OCI-LY1 (cell line): ENCODE results near the gene ANKRD65.

Source experiments
- H2AFZ ChIP-seq: fragments of 200-600 bp; sonication (generic), shearing (Covaris generic); 2 replicates; pipeline ENCODE4 v1.6.0; 2014; ENCODE audit warnings: antibody characterized with exemption, mild to moderate bottlenecking, low read length
- H3F3A ChIP-seq: fragments of 200-600 bp; sonication (generic), shearing (Covaris generic); 2 replicates; pipeline ENCODE4 v1.6.0; 2014; ENCODE audit warnings: mild to moderate bottlenecking, antibody characterized with exemption, low read length, moderate library complexity; ENCODE audit not compliant: insufficient read depth
- H3K27ac ChIP-seq: fragments of 200-600 bp; sonication (generic); 2 replicates; pipeline ENCODE4 v1.5.1; 2014; ENCODE audit warnings: low read length, mixed run types, mild to moderate bottlenecking, low read depth; ENCODE audit not compliant: poor library complexity, severe bottlenecking
- H3K27me3 ChIP-seq: fragments of 200-600 bp; sonication (generic); 2 replicates; pipeline ENCODE4 v1.6.0; 2014; ENCODE audit warnings: antibody characterized with exemption, mild to moderate bottlenecking, low read length, moderate library complexity; ENCODE audit not compliant: insufficient read depth
- H3K36me3 ChIP-seq: fragments of 200-600 bp; sonication (generic); 2 replicates; pipeline ENCODE4 v1.6.1; 2014; ENCODE audit warnings: mild to moderate bottlenecking, antibody characterized with exemption, low read length, moderate library complexity, mixed read lengths; ENCODE audit not compliant: insufficient read depth
- H3K4me1 ChIP-seq: fragments of 200-600 bp; sonication (generic); 2 replicates; pipeline ENCODE4 v1.5.1; 2014; ENCODE audit warnings: mild to moderate bottlenecking, low read length, moderate library complexity; ENCODE audit not compliant: insufficient read depth, severe bottlenecking
- H3K4me2 ChIP-seq: fragments of 200-600 bp; sonication (generic), shearing (Covaris generic); 2 replicates; pipeline ENCODE4 v1.6.1; 2014; ENCODE audit warnings: low read length
- H3K4me3 ChIP-seq: fragments of 200-600 bp; sonication (generic); 2 replicates; pipeline ENCODE4 v1.5.1; 2014; ENCODE audit warnings: low read length, low read depth, mild to moderate bottlenecking, mixed read lengths; ENCODE audit not compliant: poor library complexity, severe bottlenecking
- H3K79me2 ChIP-seq: fragments of 200-600 bp; shearing (Covaris generic); 2 replicates; pipeline ENCODE4 v1.6.1; 2016; ENCODE audit warnings: mixed run types, low read length, mixed read lengths; ENCODE audit not compliant: insufficient read depth
- H3K9ac ChIP-seq: fragments of 200-600 bp; sonication (generic), shearing (Covaris generic); 2 replicates; pipeline ENCODE4 v1.6.1; 2014; ENCODE audit warnings: mild to moderate bottlenecking, low read length, mixed read lengths
- H3K9me2 ChIP-seq: fragments of 200-600 bp; sonication (generic), shearing (Covaris generic); 2 replicates; pipeline ENCODE4 v1.6.1; 2014; ENCODE audit warnings: low read depth, mild to moderate bottlenecking, low read length, mixed read lengths
- H3K9me3 ChIP-seq: fragments of 200-600 bp; shearing (Covaris generic); 2 replicates; pipeline ENCODE4 v1.6.1; 2014; ENCODE audit warnings: low read length, mixed read lengths
- H4K20me1 ChIP-seq: fragments of 200-600 bp; sonication (generic), shearing (Covaris generic); 2 replicates; pipeline ENCODE4 v1.6.0; 2016; ENCODE audit warnings: mild to moderate bottlenecking, low read length; ENCODE audit not compliant: insufficient read depth
- CTCF ChIP-seq: fragments of 200-600 bp; sonication (generic), shearing (Covaris generic); IDR thresholded peaks from 2 replicates; pipeline ENCODE4 v1.5.1; 2017; ENCODE audit warnings: mild to moderate bottlenecking, antibody characterized with exemption, low read length, moderate library complexity, mixed read lengths
- EZH2 ChIP-seq: fragments of 200-600 bp; sonication (generic), shearing (Covaris generic); IDR thresholded peaks from 2 replicates; pipeline ENCODE4 v1.8.0; 2017; ENCODE audit warnings: borderline replicate concordance, mixed run types, mild to moderate bottlenecking, antibody characterized with exemption, low read length, moderate library complexity, mixed read lengths

ANKRD65 gene

GRCh38 chr1:1421907-1422464 lies 910 bp upstream of the ANKRD65 start:
- no peak overlapping the region for H3K4me2 ChIP-seq
- no peaks in the 10 kb centered on the region for H3K36me3 ChIP-seq
- H4K20me1 ChIP-seq: no peaks in the 10 kb centered on the region
- H3K4me1 ChIP-seq: peaks cover 5% of the 10 kb centered on the region
- no peaks in the 10 kb centered on the region for H3F3A ChIP-seq
- TF ChIP-seq EZH2 (no peak), CTCF (no peak)
- H3K4me3 ChIP-seq: no peak overlapping the region
- no peak overlapping the region for H3K9ac ChIP-seq
- H3K27me3 ChIP-seq: 0 out of 2 replicates have a peak, but pooled peaks cover 10% of the 10 kb centered on the region
- no peaks in the 10 kb centered on the region for H3K79me2 ChIP-seq
- H3K9me2 ChIP-seq: no peaks in the 10 kb centered on the region
- H3K27ac ChIP-seq: no peak overlapping the region
- no peak overlapping the region for H2AFZ ChIP-seq
- no peaks in the 10 kb centered on the region for H3K9me3 ChIP-seq

GRCh38 chr1:1420654-1421141 lies 378 bp downstream of the ANKRD65 start:
- Histone ChIP-seq H3K27ac (no peak overlapping the region), H3K36me3 (no peaks in the 10 kb centered on the region), H3K9ac (no peak overlapping the region), H3K27me3 (0 out of 2 replicates have a peak, but pooled peaks cover 10% of the 10 kb centered on the region), H2AFZ (no peak overlapping the region), H4K20me1 (no peaks in the 10 kb centered on the region), H3F3A (no peaks in the 10 kb centered on the region), H3K9me2 (no peaks in the 10 kb centered on the region), H3K9me3 (no peaks in the 10 kb centered on the region), H3K79me2 (no peaks in the 10 kb centered on the region), H3K4me1 (peaks cover 5% of the 10 kb centered on the region), H3K4me3 (no peak overlapping the region), H3K4me2 (no peak overlapping the region)
- TF ChIP-seq CTCF (no peak), EZH2 (no peak)

GRCh38 chr1:1419813-1420653 lies 1.0 kb downstream of the ANKRD65 start:
- no peaks in the 10 kb centered on the region for H3K36me3 ChIP-seq
- 0 out of 2 replicates have a peak, but pooled peaks cover 10% of the 10 kb centered on the region for H3K27me3 ChIP-seq
- H3K9me2 ChIP-seq: no peaks in the 10 kb centered on the region
- H3K9ac ChIP-seq: no peak overlapping the region
- H3K4me2 ChIP-seq: no peak overlapping the region
- H3K4me3 ChIP-seq: no peak overlapping the region
- H2AFZ ChIP-seq: no peak overlapping the region
- H3K4me1 ChIP-seq: peaks cover 5% of the 10 kb centered on the region
- no peak for TF ChIP-seq CTCF
- TF ChIP-seq EZH2: no peak
- no peaks in the 10 kb centered on the region for H3K9me3 ChIP-seq
- no peak overlapping the region for H3K27ac ChIP-seq
- H4K20me1 ChIP-seq: no peaks in the 10 kb centered on the region
- H3K79me2 ChIP-seq: no peaks in the 10 kb centered on the region
- no peaks in the 10 kb centered on the region for H3F3A ChIP-seq
